HepG2 (cell line): ENCODE data around the gene STK39. TPM values are rescaled to one million over a fixed set of nuclear protein-coding genes. Genes with fewer than 3 reads are reported as not detected.

Experiments used
- ATAC-seq: fragments of 200-7000 bp; cut with Tn5 transposase; 3 replicates; pipeline ENCODE4 v1.9.1; 2020; ENCODE audit warnings: mild to moderate bottlenecking, moderate library complexity
- BruUV-seq: library from RNA; stranded (reverse); fragments of 400-500 nt; replicated peaks from 2 replicates; lab custom pipeline; 2021; lab: Mats Ljungman, UMichigan
- CTCF ChIA-PET: fragments of 300-600 bp; formaldehyde crosslinking; extraction: SDS; loops from one replicate; lab custom pipeline; 2021; ENCODE audit warnings: low total read pairs, inconsistent platforms, low intra/inter-chr PET ratio; lab: Yijun Ruan, JAX
- POLR2A ChIA-PET: fragments of 350-600 bp; sonication (Branson Sonifier 250); formaldehyde crosslinking; loops from one replicate; lab custom pipeline; 2020; ENCODE audit warnings: antibody characterized with exemption, inconsistent platforms; lab: Yijun Ruan, JAX
- DNase-seq: peaks from one replicate; pipeline ENCODE4 v3.0.0-alpha.2; 2015; ENCODE audit warnings: low spot score
- FAIRE-seq: peaks from 3 replicates; lab custom pipeline; 2011; peaks lifted over from hg19 to GRCh38; lab: Jason Lieb, UNC
- H2AFZ ChIP-seq: one replicate; pipeline ENCODE4 v1.6.1; 2011; ENCODE audit warnings: low read length, inconsistent platforms
- H3K27ac ChIP-seq: fragments of 300-600 bp; 3 replicates; pipeline ENCODE4 v1.8.0; 2011; ENCODE audit warnings: mixed run types, mild to moderate bottlenecking, mixed read lengths, low read length, inconsistent platforms; ENCODE audit not compliant: insufficient read depth; ENCODE audit errors: extremely low read length
- H3K27me3 ChIP-seq, 2 experiments: fragments of 200-600 bp in 1 of 2; 2 replicates in 1 of 2; 3 replicates in 1 of 2; pipeline versions ENCODE4 v1.6.0 to v1.8.0; 2011; ENCODE audit warnings: low read length in 2 of 2, mild to moderate bottlenecking in 2 of 2, moderate library complexity in 2 of 2, inconsistent platforms in 1 of 2; ENCODE audit not compliant: insufficient read depth in 2 of 2, control insufficient read depth in 1 of 2
- H3K36me3 ChIP-seq, 2 experiments: fragments of 200-600 bp in 1 of 2; replicated peaks in 1 of 2; 2 replicates in 1 of 2; 3 replicates in 1 of 2; pipeline versions ENCODE4 v1.5.1 to v1.8.0; 2011; ENCODE audit warnings: low read length in 2 of 2, inconsistent platforms in 1 of 2; ENCODE audit not compliant: insufficient read depth in 2 of 2, control insufficient read depth in 1 of 2
- H3K4me1 ChIP-seq: 2 replicates; pipeline ENCODE4 v1.5.1; 2012; ENCODE audit warnings: low read length, inconsistent platforms; ENCODE audit not compliant: insufficient read depth
- H3K4me2 ChIP-seq: 2 replicates; pipeline ENCODE4 v1.6.0; 2011; ENCODE audit warnings: low read depth, low read length, inconsistent platforms
- H3K4me3 ChIP-seq, 3 experiments: fragments of 200-600 bp in 1 of 3; sonication (generic), shearing (Covaris generic) in 1 of 3; replicated peaks in 1 of 3; 2 replicates each; pipeline ENCODE4 v1.5.1; 2011 to 2016; ENCODE audit warnings: low read length in 3 of 3, inconsistent platforms in 2 of 3, low read depth in 2 of 3, mild to moderate bottlenecking in 2 of 3, control low read depth in 1 of 3, mixed read lengths in 1 of 3; ENCODE audit not compliant: insufficient read depth in 1 of 3
- H3K79me2 ChIP-seq: one replicate; pipeline ENCODE4 v1.6.1; 2011; ENCODE audit warnings: low read length, inconsistent platforms; ENCODE audit not compliant: insufficient read depth
- H3K9ac ChIP-seq: 2 replicates; pipeline ENCODE4 v1.6.0; 2011; ENCODE audit warnings: mild to moderate bottlenecking, low read depth, low read length, inconsistent platforms; ENCODE audit not compliant: insufficient read depth
- H3K9me3 ChIP-seq: 2 replicates; pipeline ENCODE4 v1.5.1; 2012; ENCODE audit warnings: mild to moderate bottlenecking, low read length
- H4K20me1 ChIP-seq: 2 replicates; pipeline ENCODE4 v1.6.0; 2011; ENCODE audit warnings: inconsistent platforms, mild to moderate bottlenecking, low read length, moderate library complexity; ENCODE audit not compliant: insufficient read depth
- HMG20A ChIP-seq: IDR thresholded peaks from 2 replicates; pipeline ENCODE4 v1.6.1; 2016; ENCODE audit warnings: borderline replicate concordance
- HNRNPH1 ChIP-seq: fragments of 200-400 bp; formaldehyde crosslinking; optimal IDR thresholded peaks from 2 replicates; pipeline ENCODE3; 2017; ENCODE audit warnings: mild to moderate bottlenecking, low read depth, low read length
- RBM39 ChIP-seq: fragments of 200-400 bp; formaldehyde crosslinking; IDR thresholded peaks from one replicate; pipeline ENCODE4 v1.6.1; 2018; ENCODE audit warnings: antibody characterized with exemption, mild to moderate bottlenecking, low read depth, low read length; ENCODE audit not compliant: poor library complexity, severe bottlenecking
- SMC3 ChIP-seq: IDR thresholded peaks from 2 replicates; pipeline ENCODE4 v1.6.1; 2011; ENCODE audit warnings: low read length, improper control_type of control experiment
- TARDBP ChIP-seq: sonication (generic); formaldehyde crosslinking; IDR thresholded peaks from 2 replicates; pipeline ENCODE4 v1.8.0; 2022; ENCODE audit warnings: mild to moderate bottlenecking, missing genetic modification reagents
- YEATS2 ChIP-seq: sonication (generic); formaldehyde crosslinking; IDR thresholded peaks from 2 replicates; pipeline ENCODE4 v1.4.0; 2020; ENCODE audit warnings: missing genetic modification reagents, borderline replicate concordance
- WGBS: methylation state at CpG from one replicate; pipeline ENCODE4 v1.1.6; 2017; ENCODE audit warnings: low lambda C conversion rate; 5-methylcytosine and 5-hydroxymethylcytosine counted together
- in situ Hi-C: cut with HindIII; loops from 2 replicates; pipeline ENCODE4 v1.10.0; 2017; ENCODE audit warnings: low pct_unique_long_range_greater_than_20kb; ENCODE audit not compliant: extremely low pct_ligation_motif_present
- intact Hi-C: fragments of 100-400 bp; cut with micrococcal nuclease; formaldehyde crosslinking; loops from one replicate; pipeline ENCODE4 v1.10.0; 2022; ENCODE audit not compliant: unreplicated experiment
- polyA plus RNA-seq, 8 experiments: library from polyadenylated mRNA; depleted of rRNA in 3 of 8; stranded (reverse) in 7 of 8; unstranded in 1 of 8; fragments of >200 nt; fragmentation: Illumina TruSeq in 4 of 8; extraction: Trizol in 4 of 8; gene quantifications; 2 replicates each; pipeline versions ENCODE4 v1.2.1 to v1.2.3, GENCODE V29; 2011 to 2016; ENCODE audit warnings: low read depth in 4 of 8, missing spikeins in 1 of 8, mixed read lengths in 1 of 8; ENCODE audit not compliant: insufficient read depth in 1 of 8
- total RNA-seq, 5 experiments: library from RNA; depleted of rRNA; stranded (reverse); fragments of >200 nt; fragmentation: Illumina TruSeq; extraction: Trizol; gene quantifications; 2 replicates each; pipeline ENCODE4 v1.2.3, GENCODE V29; 2016; ENCODE audit warnings: low read depth in 1 of 5
- TF ChIP-seq, protein P1 (sequence below): sonication (generic); formaldehyde crosslinking; IDR thresholded peaks from 2 replicates; pipeline ENCODE4 v1.5.0; 2020; ENCODE audit warnings: mild to moderate bottlenecking, missing genetic modification reagents, borderline replicate concordance
- TF ChIP-seq, protein P2 (sequence below): sonication (generic); formaldehyde crosslinking; IDR thresholded peaks from 2 replicates; pipeline ENCODE4 v1.8.0; 2022; ENCODE audit warnings: mild to moderate bottlenecking, missing genetic modification reagents, moderate library complexity

The STK39 gene
- total and polyA plus RNA-seq, 2 of the 13 experiments (the other 11 are each of a cell fraction or from before 2014, with no cell fraction given): 27.3 to 38.4 TPM

DNA sequence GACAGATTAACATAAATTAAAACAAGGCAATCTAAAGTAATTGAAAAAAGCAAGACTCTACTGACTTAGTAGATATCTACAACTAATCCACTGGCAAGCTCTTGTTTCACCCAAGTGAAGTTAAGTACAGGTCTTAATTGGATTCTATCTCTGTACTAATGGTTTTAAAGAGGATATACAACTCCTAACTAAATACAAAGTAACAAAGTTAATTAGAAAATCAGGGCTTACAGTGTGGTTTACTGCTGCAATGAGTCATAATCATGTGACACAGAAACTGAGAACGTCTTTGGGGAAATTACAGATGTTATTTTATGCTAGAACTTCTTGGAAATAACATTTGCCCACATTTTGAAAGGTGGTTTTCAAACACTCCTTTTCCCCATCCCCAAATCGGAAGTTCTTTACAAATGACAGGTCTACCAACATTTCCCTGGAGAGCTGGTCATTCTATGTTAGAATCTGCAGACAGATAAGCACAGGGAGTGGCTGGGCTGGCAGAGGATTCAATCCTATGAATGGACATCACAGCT, 245.3 kb downstream of the STK39 start (continued):
- no peak for TF ChIP-seq HMG20A (CRISPR knock-in tag)
- TF ChIP-seq, protein P1, sequence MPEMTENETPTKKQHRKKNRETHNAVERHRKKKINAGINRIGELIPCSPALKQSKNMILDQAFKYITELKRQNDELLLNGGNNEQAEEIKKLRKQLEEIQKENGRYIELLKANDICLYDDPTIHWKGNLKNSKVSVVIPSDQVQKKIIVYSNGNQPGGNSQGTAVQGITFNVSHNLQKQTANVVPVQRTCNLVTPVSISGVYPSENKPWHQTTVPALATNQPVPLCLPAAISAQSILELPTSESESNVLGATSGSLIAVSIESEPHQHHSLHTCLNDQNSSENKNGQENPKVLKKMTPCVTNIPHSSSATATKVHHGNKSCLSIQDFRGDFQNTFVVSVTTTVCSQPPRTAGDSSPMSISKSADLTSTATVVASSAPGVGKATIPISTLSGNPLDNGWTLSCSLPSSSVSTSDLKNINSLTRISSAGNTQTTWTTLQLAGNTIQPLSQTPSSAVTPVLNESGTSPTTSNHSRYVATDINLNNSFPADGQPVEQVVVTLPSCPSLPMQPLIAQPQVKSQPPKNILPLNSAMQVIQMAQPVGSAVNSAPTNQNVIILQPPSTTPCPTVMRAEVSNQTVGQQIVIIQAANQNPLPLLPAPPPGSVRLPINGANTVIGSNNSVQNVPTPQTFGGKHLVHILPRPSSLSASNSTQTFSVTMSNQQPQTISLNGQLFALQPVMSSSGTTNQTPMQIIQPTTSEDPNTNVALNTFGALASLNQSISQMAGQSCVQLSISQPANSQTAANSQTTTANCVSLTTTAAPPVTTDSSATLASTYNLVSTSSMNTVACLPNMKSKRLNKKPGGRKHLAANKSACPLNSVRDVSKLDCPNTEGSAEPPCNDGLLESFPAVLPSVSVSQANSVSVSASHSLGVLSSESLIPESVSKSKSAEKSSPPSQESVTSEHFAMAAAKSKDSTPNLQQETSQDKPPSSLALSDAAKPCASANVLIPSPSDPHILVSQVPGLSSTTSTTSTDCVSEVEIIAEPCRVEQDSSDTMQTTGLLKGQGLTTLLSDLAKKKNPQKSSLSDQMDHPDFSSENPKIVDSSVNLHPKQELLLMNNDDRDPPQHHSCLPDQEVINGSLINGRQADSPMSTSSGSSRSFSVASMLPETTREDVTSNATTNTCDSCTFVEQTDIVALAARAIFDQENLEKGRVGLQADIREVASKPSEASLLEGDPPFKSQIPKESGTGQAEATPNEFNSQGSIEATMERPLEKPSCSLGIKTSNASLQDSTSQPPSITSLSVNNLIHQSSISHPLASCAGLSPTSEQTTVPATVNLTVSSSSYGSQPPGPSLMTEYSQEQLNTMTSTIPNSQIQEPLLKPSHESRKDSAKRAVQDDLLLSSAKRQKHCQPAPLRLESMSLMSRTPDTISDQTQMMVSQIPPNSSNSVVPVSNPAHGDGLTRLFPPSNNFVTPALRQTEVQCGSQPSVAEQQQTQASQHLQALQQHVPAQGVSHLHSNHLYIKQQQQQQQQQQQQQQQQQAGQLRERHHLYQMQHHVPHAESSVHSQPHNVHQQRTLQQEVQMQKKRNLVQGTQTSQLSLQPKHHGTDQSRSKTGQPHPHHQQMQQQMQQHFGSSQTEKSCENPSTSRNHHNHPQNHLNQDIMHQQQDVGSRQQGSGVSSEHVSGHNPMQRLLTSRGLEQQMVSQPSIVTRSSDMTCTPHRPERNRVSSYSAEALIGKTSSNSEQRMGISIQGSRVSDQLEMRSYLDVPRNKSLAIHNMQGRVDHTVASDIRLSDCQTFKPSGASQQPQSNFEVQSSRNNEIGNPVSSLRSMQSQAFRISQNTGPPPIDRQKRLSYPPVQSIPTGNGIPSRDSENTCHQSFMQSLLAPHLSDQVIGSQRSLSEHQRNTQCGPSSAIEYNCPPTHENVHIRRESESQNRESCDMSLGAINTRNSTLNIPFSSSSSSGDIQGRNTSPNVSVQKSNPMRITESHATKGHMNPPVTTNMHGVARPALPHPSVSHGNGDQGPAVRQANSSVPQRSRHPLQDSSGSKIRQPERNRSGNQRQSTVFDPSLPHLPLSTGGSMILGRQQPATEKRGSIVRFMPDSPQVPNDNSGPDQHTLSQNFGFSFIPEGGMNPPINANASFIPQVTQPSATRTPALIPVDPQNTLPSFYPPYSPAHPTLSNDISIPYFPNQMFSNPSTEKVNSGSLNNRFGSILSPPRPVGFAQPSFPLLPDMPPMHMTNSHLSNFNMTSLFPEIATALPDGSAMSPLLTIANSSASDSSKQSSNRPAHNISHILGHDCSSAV: no peak
- no peak for TF ChIP-seq RBM39
- no peak for TF ChIP-seq HNRNPH1

DNA sequence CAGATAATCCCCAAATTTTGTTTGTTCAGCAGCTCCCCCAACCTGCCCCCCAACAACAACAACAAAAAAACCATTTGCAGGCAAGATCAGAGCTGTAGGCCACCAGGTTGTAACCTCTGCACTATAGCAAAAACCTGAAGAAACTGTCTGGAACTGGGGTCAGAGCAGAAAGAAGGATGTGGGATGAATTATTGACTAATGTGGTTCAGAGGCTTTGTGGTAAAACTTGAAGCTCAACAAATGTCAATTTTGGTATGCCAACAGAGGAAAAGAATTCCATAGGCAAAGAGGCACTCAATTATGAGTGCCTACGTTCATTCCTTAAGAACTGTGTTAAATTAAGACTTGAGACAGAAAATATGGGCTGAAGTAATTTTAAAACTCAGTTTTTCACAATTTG, 255.1 kb downstream of the STK39 start:
- H3K4me2 ChIP-seq: no peak overlapping the region
- H3K4me3 ChIP-seq: no peak overlapping the region
- ChIA-PET CTCF (no interaction called here), POLR2A (no interaction called here)
- H3K27me3 ChIP-seq: no peaks in the 10 kb centered on the region
- no peaks in the 10 kb centered on the region for H4K20me1 ChIP-seq
- no peaks in the 10 kb centered on the region; the same call in 1 of the 2 replicates for H3K4me1 ChIP-seq
- no peak overlapping the region for H3K9ac ChIP-seq
- DNase-seq (no peak), FAIRE-seq (no peak), ATAC-seq (no peak)
- TF ChIP-seq YEATS2 (CRISPR knock-in tag) (no peak), TARDBP (no peak), SMC3 (no peak)
- TF ChIP-seq, protein P2, sequence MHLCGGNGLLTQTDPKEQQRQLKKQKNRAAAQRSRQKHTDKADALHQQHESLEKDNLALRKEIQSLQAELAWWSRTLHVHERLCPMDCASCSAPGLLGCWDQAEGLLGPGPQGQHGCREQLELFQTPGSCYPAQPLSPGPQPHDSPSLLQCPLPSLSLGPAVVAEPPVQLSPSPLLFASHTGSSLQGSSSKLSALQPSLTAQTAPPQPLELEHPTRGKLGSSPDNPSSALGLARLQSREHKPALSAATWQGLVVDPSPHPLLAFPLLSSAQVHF (CRISPR knock-in tag): no peak
- peaks cover 2 to 11% of the 10 kb centered on the region in 2 experiments; a peak in 3 of 5 replicates for H3K36me3 ChIP-seq
- 92% methylated on average over 1 of the region's 1 CpG for WGBS
- H3K27ac ChIP-seq: no peak overlapping the region
- no TSS peak for BruUV-seq
- no peaks in the 10 kb centered on the region for H3K79me2 ChIP-seq
- intact Hi-C loops (no loop called here), in situ Hi-C loops (no loop called here)
- no peaks in the 10 kb centered on the region for H3K9me3 ChIP-seq
- H2AFZ ChIP-seq: no peak overlapping the region
